ENCODE results near the gene MRPL55.
A peak's percentile ranks its signal among the peaks of the same experiment; 100 is the strongest.

Gene MRPL55

GRCh38 chr1:228062085-228062791 is 46.9 kb downstream of the MRPL55 start:
- Histone ChIP-seq H3K27me3 (peaks cover 3 to 94% of the 10 kb centered on the region in 2 donors), H3K4me3 (no peak overlapping the region), H3K27ac (no peak overlapping the region), H3K9me3 (no peaks in the 10 kb centered on the region), H3K4me1 (peaks cover 0 to 23% (median 17%) of the 10 kb centered on the region in 4 donors), H3K36me3 (no peaks in the 10 kb centered on the region)
- TF ChIP-seq, protein P1, sequence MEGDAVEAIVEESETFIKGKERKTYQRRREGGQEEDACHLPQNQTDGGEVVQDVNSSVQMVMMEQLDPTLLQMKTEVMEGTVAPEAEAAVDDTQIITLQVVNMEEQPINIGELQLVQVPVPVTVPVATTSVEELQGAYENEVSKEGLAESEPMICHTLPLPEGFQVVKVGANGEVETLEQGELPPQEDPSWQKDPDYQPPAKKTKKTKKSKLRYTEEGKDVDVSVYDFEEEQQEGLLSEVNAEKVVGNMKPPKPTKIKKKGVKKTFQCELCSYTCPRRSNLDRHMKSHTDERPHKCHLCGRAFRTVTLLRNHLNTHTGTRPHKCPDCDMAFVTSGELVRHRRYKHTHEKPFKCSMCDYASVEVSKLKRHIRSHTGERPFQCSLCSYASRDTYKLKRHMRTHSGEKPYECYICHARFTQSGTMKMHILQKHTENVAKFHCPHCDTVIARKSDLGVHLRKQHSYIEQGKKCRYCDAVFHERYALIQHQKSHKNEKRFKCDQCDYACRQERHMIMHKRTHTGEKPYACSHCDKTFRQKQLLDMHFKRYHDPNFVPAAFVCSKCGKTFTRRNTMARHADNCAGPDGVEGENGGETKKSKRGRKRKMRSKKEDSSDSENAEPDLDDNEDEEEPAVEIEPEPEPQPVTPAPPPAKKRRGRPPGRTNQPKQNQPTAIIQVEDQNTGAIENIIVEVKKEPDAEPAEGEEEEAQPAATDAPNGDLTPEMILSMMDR (IDR thresholded peaks at IDR 0.05): no peak
- intact Hi-C loops (cut with DNase I; ENCODE audit: low total_unique reads): no loop called here
- peak in 1 of 2 donors; percentile 59 for DNase-seq

DNA sequence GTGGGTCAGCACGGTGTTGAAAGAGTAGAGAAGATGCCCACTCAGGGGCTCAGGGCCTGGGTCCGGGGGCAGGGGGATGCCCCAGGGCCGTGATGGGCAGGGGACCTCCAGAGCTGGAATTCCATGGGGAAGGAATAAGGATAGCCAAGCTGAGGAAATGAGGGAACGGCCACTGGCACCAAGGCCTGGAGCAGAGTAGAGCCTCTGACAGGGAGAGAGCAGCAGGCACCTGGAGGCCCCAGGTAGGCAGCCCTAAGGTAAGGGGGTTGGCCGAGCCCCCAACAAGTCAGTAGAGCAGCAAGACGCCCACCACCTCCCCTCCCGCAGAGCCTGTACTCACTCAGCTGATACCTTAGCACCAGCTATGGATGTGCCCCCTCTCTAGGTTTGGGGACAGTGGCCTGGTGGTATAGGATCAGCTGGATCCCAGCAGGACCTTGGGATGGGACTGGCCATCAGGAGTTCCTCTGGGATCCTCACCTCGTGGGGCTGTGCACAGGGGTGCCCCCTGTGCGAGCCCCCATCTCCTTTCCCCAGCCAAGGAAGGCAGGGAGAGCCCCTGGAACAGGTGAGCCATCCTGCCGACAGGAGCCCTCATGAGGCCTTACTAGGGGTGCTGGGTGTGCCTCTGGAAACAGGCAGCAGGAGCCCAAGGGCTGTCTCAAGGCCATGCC is 47.6 kb downstream of the MRPL55 start:
- DNase-seq: peak in 1 of 2 donors; percentile 52
- Histone ChIP-seq H3K36me3 (no peaks in the 10 kb centered on the region), H3K27ac (no peak overlapping the region), H3K4me1 (peaks cover 0 to 23% (median 17%) of the 10 kb centered on the region in 4 donors), H3K9me3 (no peaks in the 10 kb centered on the region), H3K4me3 (no peak overlapping the region), H3K27me3 (peaks cover 3 to 87% of the 10 kb centered on the region in 2 donors)
- intact Hi-C loops (cut with DNase I; ENCODE audit: low total_unique reads): no loop called here
- TF ChIP-seq, protein P1 (IDR thresholded peaks at IDR 0.05): no peak

DNA sequence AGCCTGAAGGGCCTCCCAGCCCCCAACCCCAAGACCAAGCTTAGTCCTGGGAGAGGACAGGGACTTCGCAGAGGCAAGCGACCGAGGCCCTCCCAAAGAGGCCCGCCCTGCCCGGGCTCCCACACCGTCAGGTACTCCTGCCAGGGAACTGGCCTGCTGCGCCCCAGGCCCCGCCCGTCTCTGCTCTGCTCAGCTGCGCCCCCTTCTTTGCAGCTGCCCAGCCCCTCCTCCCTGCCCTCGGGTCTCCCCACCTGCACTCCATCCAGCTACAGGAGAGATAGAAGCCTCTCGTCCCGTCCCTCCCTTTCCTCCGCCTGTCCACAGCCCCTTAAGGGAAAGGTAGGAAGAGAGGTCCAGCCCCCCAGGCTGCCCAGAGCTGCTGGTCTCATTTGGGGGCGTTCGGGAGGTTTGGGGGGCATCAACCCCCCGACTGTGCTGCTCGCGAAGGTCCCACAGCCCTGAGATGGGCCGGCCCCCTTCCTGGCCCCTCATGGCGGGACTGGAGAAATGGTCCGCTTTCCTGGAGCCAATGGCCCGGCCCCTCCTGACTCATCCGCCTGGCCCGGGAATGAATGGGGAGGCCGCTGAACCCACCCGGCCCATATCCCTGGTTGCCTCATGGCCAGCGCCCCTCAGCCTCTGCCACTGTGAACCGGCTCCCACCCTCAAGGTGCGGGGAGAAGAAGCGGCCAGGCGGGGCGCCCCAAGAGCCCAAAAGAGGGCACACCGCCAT is 48.5 kb downstream of the MRPL55 start:
- H3K9me3 ChIP-seq: no peaks in the 10 kb centered on the region
- TF ChIP-seq, protein P1 (IDR thresholded peaks at IDR 0.05): no peak
- intact Hi-C loops (cut with DNase I; ENCODE audit: low total_unique reads): no loop called here
- H3K36me3 ChIP-seq: no peaks in the 10 kb centered on the region
- H3K27me3 ChIP-seq: peaks cover 3 to 78% of the 10 kb centered on the region in 2 donors
- H3K4me3 ChIP-seq: no peak overlapping the region
- DNase-seq: peak in 1 of 2 donors; percentile 60
- H3K27ac ChIP-seq: no peak overlapping the region
- peaks cover 0 to 23% (median 17%) of the 10 kb centered on the region in 4 donors for H3K4me1 ChIP-seq

- intact Hi-C loops (cut with DNase I; ENCODE audit: low total_unique reads): no loop called here
- H3K27ac ChIP-seq: no peak overlapping the region
- H3K36me3 ChIP-seq: no peaks in the 10 kb centered on the region
- no peaks in the 10 kb centered on the region for H3K9me3 ChIP-seq
- peaks cover 0 to 23% (median 17%) of the 10 kb centered on the region in 4 donors for H3K4me1 ChIP-seq
- no peak overlapping the region for H3K4me3 ChIP-seq
- H3K27me3 ChIP-seq: peaks cover 3 to 70% of the 10 kb centered on the region in 2 donors
- TF ChIP-seq, protein P1 (IDR thresholded peaks at IDR 0.05): no peak
- DNase-seq: peak in 1 of 2 donors; percentile 60
Measured at GRCh38 chr1:228059634-228060457, 49.3 kb downstream of the MRPL55 start.
